K562 (cell line): ENCODE data around the gene FBN3. TPM values are rescaled to one million over a fixed set of nuclear protein-coding genes. Genes with fewer than 3 reads are reported as not detected.
A peak's percentile ranks its signal among the peaks of the same experiment; 100 is the strongest.

ENCODE experiments used
- BDP1 ChIP-seq: IDR thresholded peaks from 3 replicates; pipeline ENCODE4 v1.6.1; 2011; ENCODE audit not compliant: insufficient read length, insufficient read depth
- KLF16 ChIP-seq: IDR thresholded peaks from 2 replicates; pipeline ENCODE4 v1.6.1; 2016; ENCODE audit warnings: antibody characterized with exemption
- TCF7L2 ChIP-seq: fragments of 150-350 bp; IDR thresholded peaks from 2 replicates; pipeline ENCODE4 v1.6.1; 2016; ENCODE audit warnings: low read depth, mild to moderate bottlenecking, low read length, moderate library complexity
- ZKSCAN3 ChIP-seq: fragments of 250-450 bp; sonication (Bioruptor Pico); IDR thresholded peaks from 2 replicates; pipeline ENCODE4 v1.4.0; 2020
- polyA plus RNA-seq, 8 experiments: library from polyadenylated mRNA; depleted of rRNA in 4 of 8; stranded (reverse) in 5 of 8; unstranded in 3 of 8; fragments of >200 nt; fragmentation: Nextera tagmentation in 2 of 8; fragmentation: Illumina TruSeq in 1 of 8; extraction: Ambion mirVana in 2 of 8; extraction: Trizol in 1 of 8; gene quantifications; 2 replicates each; pipeline versions ENCODE4 v1.2.1 to v1.2.3, GENCODE V29; 2011 to 2014; ENCODE audit warnings: inconsistent platforms in 1 of 8, missing spikeins in 1 of 8
- total RNA-seq, 7 experiments: library from RNA; depleted of rRNA in 6 of 7; stranded (reverse); fragments of >200 nt in 6 of 7; fragmentation: Illumina TruSeq in 2 of 7; extraction: Trizol in 2 of 7; gene quantifications; 2 replicates each; pipeline versions ENCODE4 v1.2.1 to v1.2.3, GENCODE V29; 2011 to 2021; ENCODE audit warnings: low replicate concordance in 1 of 7
- TF ChIP-seq, protein P1 (sequence below), 2 experiments: fragments of 450-650 bp in 1 of 2; IDR thresholded peaks; 2 replicates each; pipeline ENCODE4 v1.6.1; 2011 to 2017; ENCODE audit warnings: low read depth in 2 of 2, antibody characterized with exemption in 1 of 2, borderline replicate concordance in 1 of 2, low read length in 1 of 2, mild to moderate bottlenecking in 1 of 2, mixed read lengths in 1 of 2; ENCODE audit not compliant: control insufficient read depth in 1 of 2
- TF ChIP-seq, protein P2 (sequence below), 2 experiments: fragments of 450-650 bp; formaldehyde crosslinking in 1 of 2; IDR thresholded peaks; 2 replicates each; pipeline versions ENCODE4 v1.4.0 to v1.6.1; 2014 to 2020; ENCODE audit warnings: mild to moderate bottlenecking in 2 of 2, borderline replicate concordance in 1 of 2, low read depth in 1 of 2
- TF ChIP-seq, protein P3 (sequence below): fragments of 250-450 bp; sonication (Bioruptor Pico); IDR thresholded peaks from 2 replicates; pipeline ENCODE4 v1.8.0; 2021; ENCODE audit warnings: moderate library complexity, mild to moderate bottlenecking, inconsistent platforms

Gene FBN3
- total and polyA plus RNA-seq, 9 of the 15 experiments (the other 6 are each of a cell fraction or from before 2014, with no cell fraction given): under 0.01 to 0.29 (median 0.01) TPM; not detected in 4

DNA sequence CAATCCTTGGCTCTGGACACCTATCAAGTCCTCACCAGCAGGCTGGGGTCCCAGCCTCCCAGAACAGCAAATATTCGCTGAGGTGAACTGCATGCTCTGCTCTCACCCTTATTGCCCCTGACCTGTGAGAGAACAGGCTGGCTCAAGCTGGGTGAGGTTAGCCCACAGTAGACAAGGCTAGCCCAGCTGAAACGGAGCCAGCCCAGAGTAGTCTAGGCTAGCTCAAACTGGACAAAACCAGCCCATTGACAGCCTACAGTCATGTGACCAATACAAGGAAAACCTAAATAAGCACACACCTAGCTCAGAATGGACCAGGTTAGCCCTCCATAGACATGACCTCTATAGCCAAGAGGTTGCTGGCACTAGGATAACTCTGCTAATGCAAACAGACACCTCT lies 58.4 kb downstream of the FBN3 start (continued):
- TF ChIP-seq, protein P1, sequence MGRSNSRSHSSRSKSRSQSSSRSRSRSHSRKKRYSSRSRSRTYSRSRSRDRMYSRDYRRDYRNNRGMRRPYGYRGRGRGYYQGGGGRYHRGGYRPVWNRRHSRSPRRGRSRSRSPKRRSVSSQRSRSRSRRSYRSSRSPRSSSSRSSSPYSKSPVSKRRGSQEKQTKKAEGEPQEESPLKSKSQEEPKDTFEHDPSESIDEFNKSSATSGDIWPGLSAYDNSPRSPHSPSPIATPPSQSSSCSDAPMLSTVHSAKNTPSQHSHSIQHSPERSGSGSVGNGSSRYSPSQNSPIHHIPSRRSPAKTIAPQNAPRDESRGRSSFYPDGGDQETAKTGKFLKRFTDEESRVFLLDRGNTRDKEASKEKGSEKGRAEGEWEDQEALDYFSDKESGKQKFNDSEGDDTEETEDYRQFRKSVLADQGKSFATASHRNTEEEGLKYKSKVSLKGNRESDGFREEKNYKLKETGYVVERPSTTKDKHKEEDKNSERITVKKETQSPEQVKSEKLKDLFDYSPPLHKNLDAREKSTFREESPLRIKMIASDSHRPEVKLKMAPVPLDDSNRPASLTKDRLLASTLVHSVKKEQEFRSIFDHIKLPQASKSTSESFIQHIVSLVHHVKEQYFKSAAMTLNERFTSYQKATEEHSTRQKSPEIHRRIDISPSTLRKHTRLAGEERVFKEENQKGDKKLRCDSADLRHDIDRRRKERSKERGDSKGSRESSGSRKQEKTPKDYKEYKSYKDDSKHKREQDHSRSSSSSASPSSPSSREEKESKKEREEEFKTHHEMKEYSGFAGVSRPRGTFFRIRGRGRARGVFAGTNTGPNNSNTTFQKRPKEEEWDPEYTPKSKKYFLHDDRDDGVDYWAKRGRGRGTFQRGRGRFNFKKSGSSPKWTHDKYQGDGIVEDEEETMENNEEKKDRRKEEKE (IDR thresholded peaks at IDR 0.05; ENCODE audit: borderline replicate concordance in 1 of 2, control insufficient read depth in 1 of 2, low read depth in 2 of 2, low read length in 1 of 2): no peak
- TF ChIP-seq KLF16 (peak; percentile 40; the same call in 1 of the 2 replicates), BDP1 (no peak), ZKSCAN3 (peak; percentile 89), TCF7L2 (no peak)
- TF ChIP-seq, protein P2, sequence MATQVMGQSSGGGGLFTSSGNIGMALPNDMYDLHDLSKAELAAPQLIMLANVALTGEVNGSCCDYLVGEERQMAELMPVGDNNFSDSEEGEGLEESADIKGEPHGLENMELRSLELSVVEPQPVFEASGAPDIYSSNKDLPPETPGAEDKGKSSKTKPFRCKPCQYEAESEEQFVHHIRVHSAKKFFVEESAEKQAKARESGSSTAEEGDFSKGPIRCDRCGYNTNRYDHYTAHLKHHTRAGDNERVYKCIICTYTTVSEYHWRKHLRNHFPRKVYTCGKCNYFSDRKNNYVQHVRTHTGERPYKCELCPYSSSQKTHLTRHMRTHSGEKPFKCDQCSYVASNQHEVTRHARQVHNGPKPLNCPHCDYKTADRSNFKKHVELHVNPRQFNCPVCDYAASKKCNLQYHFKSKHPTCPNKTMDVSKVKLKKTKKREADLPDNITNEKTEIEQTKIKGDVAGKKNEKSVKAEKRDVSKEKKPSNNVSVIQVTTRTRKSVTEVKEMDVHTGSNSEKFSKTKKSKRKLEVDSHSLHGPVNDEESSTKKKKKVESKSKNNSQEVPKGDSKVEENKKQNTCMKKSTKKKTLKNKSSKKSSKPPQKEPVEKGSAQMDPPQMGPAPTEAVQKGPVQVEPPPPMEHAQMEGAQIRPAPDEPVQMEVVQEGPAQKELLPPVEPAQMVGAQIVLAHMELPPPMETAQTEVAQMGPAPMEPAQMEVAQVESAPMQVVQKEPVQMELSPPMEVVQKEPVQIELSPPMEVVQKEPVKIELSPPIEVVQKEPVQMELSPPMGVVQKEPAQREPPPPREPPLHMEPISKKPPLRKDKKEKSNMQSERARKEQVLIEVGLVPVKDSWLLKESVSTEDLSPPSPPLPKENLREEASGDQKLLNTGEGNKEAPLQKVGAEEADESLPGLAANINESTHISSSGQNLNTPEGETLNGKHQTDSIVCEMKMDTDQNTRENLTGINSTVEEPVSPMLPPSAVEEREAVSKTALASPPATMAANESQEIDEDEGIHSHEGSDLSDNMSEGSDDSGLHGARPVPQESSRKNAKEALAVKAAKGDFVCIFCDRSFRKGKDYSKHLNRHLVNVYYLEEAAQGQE (IDR thresholded peaks at IDR 0.05; ENCODE audit: borderline replicate concordance): peak; percentile 64
- TF ChIP-seq, protein P2 (CRISPR knock-in tag; IDR thresholded peaks at IDR 0.05; ENCODE audit: low read depth): no peak
- TF ChIP-seq, protein P3, sequence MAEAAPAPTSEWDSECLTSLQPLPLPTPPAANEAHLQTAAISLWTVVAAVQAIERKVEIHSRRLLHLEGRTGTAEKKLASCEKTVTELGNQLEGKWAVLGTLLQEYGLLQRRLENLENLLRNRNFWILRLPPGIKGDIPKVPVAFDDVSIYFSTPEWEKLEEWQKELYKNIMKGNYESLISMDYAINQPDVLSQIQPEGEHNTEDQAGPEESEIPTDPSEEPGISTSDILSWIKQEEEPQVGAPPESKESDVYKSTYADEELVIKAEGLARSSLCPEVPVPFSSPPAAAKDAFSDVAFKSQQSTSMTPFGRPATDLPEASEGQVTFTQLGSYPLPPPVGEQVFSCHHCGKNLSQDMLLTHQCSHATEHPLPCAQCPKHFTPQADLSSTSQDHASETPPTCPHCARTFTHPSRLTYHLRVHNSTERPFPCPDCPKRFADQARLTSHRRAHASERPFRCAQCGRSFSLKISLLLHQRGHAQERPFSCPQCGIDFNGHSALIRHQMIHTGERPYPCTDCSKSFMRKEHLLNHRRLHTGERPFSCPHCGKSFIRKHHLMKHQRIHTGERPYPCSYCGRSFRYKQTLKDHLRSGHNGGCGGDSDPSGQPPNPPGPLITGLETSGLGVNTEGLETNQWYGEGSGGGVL (CRISPR knock-in tag): no peak
